AG04450 (cell line): ENCODE measurements around the gene KPRP. TPM values are rescaled to one million over a fixed set of nuclear protein-coding genes. Genes with fewer than 3 reads are reported as not detected.

Experiments
- CTCF ChIA-PET: fragments of 300-600, 350-600 bp; formaldehyde crosslinking; extraction: SDS; loops from one replicate; lab custom pipeline; 2022; ENCODE audit warnings: antibody characterized with exemption, inconsistent platforms; lab: Charles Lee
- POLR2A ChIA-PET: fragments of 350-600 bp; formaldehyde crosslinking; extraction: SDS; loops from one replicate; lab custom pipeline; 2021; ENCODE audit warnings: antibody characterized with exemption, inconsistent platforms; lab: Yijun Ruan, JAX
- DNase-seq: peaks from one replicate; pipeline ENCODE4 v3.0.0-alpha.2; 2011; ENCODE audit warnings: low read depth, low spot score
- H3K27ac ChIP-seq: one replicate; pipeline ENCODE4 v1.5.1; 2012; ENCODE audit warnings: low read depth, low read length, control low read depth
- H3K27me3 ChIP-seq: one replicate; pipeline ENCODE4 v1.6.0; 2012; ENCODE audit warnings: low read length; ENCODE audit not compliant: control insufficient read depth, insufficient read depth
- H3K4me3 ChIP-seq: 2 replicates; pipeline ENCODE4 v1.5.1; 2011; ENCODE audit warnings: mild to moderate bottlenecking, low read depth, low read length, control low read depth
- H3K9me3 ChIP-seq: 2 replicates; pipeline ENCODE4 v1.5.1; 2012; ENCODE audit warnings: low read length; ENCODE audit not compliant: control insufficient read depth, insufficient read depth
- CTCF ChIP-seq: IDR thresholded peaks from 2 replicates; pipeline ENCODE4 v1.5.1; 2011; ENCODE audit warnings: low read depth, low read length, control low read depth, inconsistent platforms
- polyA minus RNA-seq: library from RNA; depleted of rRNA, polyadenylated mRNA; stranded (reverse); fragments of >200 nt; gene quantifications from 2 replicates; pipeline ENCODE4 v1.2.3, GENCODE V29; 2011; rRNA and poly(A)+ RNA removed
- polyA plus RNA-seq: library from polyadenylated mRNA; depleted of rRNA; stranded (reverse); fragments of >200 nt; gene quantifications from 2 replicates; pipeline ENCODE4 v1.2.3, GENCODE V29; 2011; rRNA removed

The KPRP gene
- polyA plus RNA-seq = not detected in 2 replicates
- not detected in 2 replicates for polyA minus RNA-seq

- Histone ChIP-seq H3K4me3 (no peak within 1 kb of the TSS), H3K27me3 (no peaks in the 10 kb centered on the region), H3K9me3 (peaks cover 27% of the 10 kb centered on the region), H3K27ac (no peak within 1 kb of the TSS)
- no peak for TF ChIP-seq CTCF
- ChIA-PET CTCF (no interaction called here), POLR2A (no interaction called here)
- DNase-seq = no peak
These were observed at the start of gene KPRP for GRCh38 chr1:152757747-152758146. Gene KPRP, plus strand, starts transcription at chr1:152758025. Its CDS starts 1,564 bp downstream, at chr1:152759589.

- TF ChIP-seq CTCF = no peak
- Histone ChIP-seq H3K27ac (no peak overlapping the region), H3K9me3 (peaks cover 13% of the 10 kb centered on the region), H3K27me3 (no peaks in the 10 kb centered on the region), H3K4me3 (no peak overlapping the region)
- ChIA-PET CTCF (no interaction called here), POLR2A (no interaction called here)
- DNase-seq = no peak
These were observed 39.6 kb upstream of the KPRP start for GRCh38 chr1:152718238-152718637.

- Histone ChIP-seq H3K9me3 (peaks cover 5% of the 10 kb centered on the region), H3K27ac (no peak overlapping the region), H3K27me3 (no peaks in the 10 kb centered on the region), H3K4me3 (no peak overlapping the region)
- ChIA-PET CTCF (no interaction called here), POLR2A (no interaction called here)
- DNase-seq = no peak
- no peak for TF ChIP-seq CTCF
These were observed 32.6 kb upstream of the KPRP start for GRCh38 chr1:152725261-152725660.

- no peak overlapping the region for H3K27ac ChIP-seq
- ChIA-PET POLR2A (no interaction called here), CTCF (no interaction called here)
- H3K9me3 ChIP-seq = peaks cover 2% of the 10 kb centered on the region
- no peak overlapping the region for H3K4me3 ChIP-seq
- DNase-seq = no peak
- TF ChIP-seq CTCF = no peak
- no peaks in the 10 kb centered on the region for H3K27me3 ChIP-seq
These were observed 28.8 kb upstream of the KPRP start for GRCh38 chr1:152728986-152729385.

GRCh38 chr1:152735648-152736047 lies 22.2 kb upstream of the KPRP start:
- ChIA-PET CTCF (no interaction called here), POLR2A (no interaction called here)
- H3K9me3 ChIP-seq = peaks cover 8% of the 10 kb centered on the region
- no peaks in the 10 kb centered on the region for H3K27me3 ChIP-seq
- H3K27ac ChIP-seq = no peak overlapping the region
- no peak overlapping the region for H3K4me3 ChIP-seq
- DNase-seq = no peak
- TF ChIP-seq CTCF = no peak
